ACHN (cell line): ENCODE results near the gene EHMT1.

Experiments used
- DNase-seq: peaks from one replicate; pipeline ENCODE4 v3.0.0-alpha.2; 2015
- in situ Hi-C: cut with HindIII; loops from 2 replicates; pipeline ENCODE4 v1.10.0; 2017; ENCODE audit warnings: low sequenced_read_pairs, low pct_ligation_motif_present, low pct_unique_long_range_greater_than_20kb

Gene EHMT1

DNA sequence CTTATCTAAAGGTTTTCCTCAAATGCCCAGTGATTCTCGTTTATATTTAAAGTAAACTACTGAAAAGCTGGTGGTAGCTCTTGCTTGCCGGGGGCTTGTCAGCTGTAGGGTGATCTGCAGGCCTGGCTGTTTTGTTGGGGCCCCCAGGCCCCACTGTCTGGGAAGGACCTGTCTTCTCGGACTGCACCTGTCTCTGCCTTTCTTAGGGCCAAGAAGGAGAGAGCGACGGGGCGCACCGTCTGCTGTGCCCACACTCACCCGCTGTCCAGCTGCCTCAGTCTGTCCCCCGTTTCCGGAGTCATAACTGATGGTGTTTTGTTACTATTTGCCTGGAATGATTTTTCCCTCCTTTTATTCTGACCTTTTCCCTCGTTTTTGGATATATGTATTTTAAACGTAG lies 164.7 kb downstream of the EHMT1 start:
- DNase-seq = no peak
- in situ Hi-C loops = no loop called here

DNA sequence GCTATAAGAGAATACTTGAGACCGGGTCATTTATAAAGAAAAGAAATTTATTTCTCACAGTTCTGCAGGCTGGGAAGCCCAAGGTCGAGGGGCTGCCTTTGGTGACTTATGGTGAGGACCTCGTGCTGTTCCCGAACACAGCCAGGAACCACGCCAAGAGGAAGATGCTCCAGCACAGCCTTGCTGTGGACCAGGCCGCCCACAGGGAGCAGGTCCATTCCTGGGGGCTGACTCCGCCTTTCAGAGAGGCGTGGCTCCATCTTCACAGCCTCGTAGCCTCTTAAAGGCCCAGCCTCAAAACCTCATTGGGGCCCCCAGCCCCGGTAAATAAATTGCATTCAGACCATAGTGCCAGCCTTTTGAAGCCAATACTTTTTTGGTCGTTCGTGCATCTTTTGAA lies 165.2 kb downstream of the EHMT1 start:
- in situ Hi-C loops = no loop called here
- DNase-seq = no peak

DNA sequence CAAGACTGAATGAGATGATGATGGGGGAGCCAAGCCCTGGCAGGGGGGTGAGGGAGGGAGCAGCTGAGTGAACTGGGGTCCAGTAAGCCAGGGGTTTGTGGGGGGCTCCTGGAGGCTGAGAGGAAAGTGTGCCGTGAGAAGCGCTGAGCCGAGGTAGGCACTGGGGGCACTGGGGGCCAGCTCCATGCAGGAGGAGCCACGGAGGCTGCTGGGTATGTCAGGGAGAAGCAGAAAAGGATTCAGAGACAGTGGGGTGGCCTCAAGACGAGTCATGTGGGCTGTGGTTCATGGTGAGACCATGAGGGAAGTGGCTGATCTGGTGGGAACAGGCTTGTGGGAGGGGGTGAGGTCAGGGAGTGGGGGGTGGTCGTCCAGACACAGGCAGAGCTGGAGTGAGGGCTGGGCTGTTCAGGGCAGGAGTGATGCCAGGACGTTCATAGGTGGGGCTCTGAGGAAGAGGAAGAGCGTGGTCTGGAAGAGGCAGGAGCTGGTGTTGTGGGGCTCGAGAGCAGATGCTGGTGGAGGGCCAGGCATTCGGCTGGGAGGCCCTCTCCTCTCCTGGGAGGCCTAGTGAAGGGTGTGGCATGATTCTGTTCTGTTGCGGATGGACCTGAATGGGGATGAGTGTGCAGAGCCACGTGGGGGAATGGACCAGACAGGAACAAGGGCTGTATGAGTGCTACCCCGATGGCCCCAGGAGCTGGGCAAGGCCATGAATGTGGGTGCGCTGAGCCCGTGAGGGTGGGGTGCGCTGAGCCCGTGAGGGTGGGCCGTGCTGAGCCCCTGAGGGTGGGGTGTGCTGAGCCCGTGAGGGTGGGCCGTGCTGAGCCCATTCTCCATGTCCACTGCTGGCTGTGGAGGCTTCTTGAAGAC lies 166.1 kb downstream of the EHMT1 start:
- DNase-seq = no peak
- in situ Hi-C loops = no loop called here

DNA sequence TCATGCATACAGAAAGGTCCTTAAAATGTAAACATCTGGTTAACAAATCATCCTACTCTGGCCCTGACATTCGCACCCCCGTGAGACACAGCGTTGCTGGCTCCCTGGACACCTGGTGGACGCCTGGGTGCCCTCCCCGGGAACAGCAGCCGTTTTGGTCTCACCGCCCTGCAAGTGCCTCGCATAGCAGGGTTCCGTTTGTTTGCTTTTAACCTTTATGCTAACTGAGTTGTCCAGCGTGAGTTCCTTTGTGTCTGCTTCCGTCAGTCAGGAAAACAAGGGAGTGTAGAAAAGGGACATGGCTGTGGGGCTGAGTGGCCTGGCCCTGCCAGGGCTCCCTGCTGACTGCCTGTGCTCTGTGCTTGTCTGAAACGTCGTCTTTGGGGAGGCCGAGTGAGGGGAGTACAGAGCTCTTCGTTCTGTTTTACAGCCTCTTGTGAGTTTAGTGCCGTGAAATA lies 166.9 kb downstream of the EHMT1 start:
- DNase-seq = no peak
- in situ Hi-C loops = no loop called here

DNA sequence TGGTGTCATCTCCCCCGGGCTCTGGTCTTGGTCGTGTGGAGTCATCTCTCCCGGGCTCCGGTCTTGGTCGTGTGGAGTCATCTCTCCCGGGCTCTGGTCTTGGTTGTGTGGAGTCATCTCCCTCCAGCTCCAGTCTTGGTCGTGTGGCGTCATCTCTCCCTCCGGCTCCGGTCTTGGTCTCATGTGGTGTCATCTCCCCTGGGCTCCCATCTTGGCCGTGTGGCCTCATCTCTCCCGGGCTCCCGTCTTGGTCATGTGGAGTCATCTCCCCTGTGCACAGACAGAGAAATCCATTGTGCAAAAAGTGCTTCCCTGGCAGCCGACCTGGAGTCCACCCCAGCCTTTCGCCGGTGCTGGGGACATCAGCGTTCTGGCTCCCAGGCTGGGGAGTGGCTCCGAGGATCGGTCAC lies 167.7 kb downstream of the EHMT1 start:
- in situ Hi-C loops = no loop called here
- no peak for DNase-seq

DNA sequence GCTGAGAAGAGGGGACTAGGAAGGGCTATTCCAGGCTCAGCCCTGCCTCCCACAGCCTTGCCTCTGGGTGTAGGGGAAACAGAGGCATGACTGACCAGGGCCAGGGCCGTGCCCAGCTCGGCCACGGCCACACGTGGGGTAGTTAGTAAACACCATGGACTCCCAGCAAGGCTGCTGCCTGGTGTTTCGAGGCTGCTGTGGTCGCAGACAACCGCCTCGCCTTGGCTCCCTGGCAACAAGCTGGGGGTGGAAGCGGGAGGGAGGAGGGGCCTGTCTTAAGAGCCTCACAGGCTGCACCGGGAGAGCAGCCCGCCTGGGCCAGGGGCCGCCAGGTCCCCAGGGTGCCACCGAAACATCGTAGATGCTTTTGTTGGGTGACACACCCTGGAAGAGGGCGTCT lies 168.6 kb downstream of the EHMT1 start:
- no peak for DNase-seq
- in situ Hi-C loops = no loop called here

DNA sequence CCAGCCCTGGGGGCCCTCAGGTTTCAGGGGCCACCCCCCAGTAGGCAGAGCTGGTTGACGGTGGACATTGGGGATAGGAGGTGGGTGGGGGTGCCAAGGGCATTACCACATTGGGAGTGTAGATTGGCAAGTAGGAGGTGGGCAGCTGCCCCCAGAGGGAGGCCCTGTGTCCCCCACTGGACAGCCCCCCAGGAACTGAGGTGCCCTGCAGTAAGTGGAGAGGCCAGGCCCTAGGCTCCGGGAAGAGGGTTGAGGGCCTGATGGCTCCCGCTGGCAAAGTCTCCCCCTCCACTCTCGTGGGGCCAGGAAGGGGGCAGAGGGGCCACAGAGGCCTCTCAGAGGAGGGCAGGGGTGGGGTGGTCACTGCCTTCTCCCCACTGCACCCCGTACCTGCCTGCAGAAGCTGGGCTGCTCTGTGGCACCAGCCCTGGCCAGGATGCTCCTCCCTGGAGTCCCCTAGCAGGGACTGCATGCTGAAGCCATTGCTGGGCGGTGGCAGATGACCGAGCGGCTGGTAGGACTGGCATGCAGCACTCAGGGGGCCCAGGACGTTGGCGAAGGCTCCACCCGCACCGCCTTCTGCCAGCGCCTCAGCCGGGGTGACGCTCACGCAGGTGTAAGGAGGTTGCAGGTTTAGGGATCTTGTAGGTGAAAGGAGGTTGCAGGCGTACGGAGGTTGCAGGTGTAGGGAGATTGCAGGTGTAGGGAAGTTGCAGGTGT lies 169.1 kb downstream of the EHMT1 start:
- in situ Hi-C loops = no loop called here
- no peak for DNase-seq

DNA sequence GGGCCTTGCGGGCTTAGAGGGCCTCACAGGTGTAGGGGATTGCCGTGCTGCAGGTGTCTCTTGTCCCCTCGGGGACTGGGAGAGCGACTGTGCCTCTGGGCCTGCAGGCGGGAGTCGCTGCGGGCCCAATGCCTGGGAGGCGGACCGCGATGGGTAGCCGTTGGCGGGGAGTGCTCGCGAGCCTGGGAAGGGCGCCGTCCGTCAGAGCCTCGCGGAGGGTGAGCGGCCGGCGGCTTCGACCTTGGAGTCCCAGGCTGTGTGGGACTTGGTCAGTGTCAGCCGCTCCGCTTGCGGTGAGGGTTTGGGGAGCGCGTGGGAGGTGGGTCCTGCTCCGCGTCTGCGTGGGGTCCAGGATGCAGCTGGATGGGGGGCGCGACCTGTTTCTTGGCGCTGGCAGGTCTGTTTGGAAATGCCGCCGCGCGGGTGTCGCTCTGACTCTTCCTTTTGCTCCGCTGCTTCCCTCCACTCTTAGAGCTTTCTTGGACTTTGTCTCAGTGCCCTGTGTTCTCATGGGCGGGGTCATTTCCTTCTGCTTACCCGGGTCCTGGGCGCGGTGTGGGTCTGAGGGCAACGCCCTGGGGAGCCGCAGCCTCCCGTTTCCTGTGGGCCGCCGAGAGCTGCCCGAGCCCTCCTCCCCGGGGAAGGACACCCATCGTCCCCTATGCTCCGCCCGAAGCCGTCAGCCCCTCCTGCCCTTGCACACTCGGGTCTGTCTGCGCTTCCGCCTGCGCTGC lies 169.9 kb downstream of the EHMT1 start:
- in situ Hi-C loops = no loop called here
- no peak for DNase-seq

DNA sequence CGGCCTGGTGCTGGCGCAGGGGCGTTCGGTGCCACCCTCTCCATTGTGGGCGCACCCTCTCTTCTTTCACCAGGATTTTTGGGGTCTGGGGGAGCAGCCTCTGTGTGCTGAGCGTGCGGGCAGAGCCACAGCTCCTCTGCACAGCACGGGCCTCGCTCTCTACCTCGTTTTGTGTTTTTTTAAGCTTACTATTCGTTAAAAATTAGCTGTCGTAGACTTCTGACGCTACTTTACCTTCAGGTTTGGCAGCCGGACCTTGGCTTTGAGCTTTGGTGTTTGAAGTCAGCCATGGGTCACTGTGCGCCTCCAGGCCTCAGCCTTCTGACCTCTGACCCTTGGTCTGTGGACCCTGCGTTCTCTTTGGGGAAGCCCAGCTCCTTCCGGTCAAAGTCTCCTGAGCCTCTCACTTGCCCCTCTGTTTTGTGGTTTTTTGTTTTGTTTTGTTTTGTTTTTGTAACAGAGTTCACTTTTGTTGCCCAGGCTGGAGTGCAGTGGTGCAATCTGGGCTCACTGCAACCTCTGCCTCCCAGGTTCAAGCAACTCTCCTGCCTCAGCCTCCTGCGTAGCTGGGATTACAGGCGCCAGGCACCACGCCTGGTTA lies 170.6 kb downstream of the EHMT1 start:
- in situ Hi-C loops = no loop called here
- no peak for DNase-seq

DNA sequence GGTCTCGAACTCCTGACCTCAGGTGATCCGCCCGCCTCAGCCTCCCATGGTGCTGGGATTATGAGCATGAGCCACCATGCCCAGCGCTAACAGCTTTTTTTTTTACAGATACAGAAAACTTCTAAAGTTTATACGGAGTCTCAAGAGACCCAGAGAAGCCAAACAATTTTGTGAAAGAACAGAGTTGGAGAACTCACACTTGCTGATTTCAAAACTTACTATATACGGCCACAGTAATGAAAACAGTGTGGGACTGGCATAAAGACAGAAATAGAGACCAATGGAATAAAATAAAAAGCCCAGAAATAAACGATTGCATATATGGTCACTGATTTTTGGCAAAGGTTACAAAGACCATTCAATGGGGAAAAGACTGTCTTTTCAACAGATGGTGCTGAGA lies 173.1 kb downstream of the EHMT1 start:
- DNase-seq = no peak
- in situ Hi-C loops = no loop called here

DNA sequence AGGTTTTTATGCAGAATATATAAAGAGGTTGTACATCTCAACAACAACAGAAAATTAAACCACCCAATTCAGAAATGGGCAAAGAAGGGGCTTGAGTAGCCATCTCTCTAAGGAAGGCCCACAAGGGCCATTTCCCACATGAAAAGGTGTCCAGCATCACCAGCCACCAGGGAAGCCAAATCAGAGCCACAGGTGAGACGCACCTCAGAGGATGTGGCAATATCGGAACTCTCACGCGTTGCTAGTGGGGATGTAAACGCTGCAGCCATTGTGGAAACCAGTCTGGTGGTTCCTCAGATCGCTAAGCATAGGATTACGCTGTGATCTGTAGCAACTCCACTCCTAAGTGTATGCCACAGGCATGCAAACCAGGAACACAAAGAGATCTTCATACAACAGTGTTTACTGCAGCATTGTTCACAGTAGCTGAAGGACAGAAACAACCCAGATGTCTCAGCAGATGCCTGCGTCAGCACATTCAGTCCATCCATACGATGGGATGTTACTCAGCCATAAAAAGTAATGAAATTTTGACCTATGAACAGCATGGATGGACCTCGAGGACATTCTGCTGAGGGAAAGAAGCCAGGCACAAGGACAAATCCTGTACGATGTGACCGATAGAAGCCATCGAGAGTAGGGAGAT lies 174.5 kb downstream of the EHMT1 start:
- in situ Hi-C loops = no loop called here
- no peak for DNase-seq

DNA sequence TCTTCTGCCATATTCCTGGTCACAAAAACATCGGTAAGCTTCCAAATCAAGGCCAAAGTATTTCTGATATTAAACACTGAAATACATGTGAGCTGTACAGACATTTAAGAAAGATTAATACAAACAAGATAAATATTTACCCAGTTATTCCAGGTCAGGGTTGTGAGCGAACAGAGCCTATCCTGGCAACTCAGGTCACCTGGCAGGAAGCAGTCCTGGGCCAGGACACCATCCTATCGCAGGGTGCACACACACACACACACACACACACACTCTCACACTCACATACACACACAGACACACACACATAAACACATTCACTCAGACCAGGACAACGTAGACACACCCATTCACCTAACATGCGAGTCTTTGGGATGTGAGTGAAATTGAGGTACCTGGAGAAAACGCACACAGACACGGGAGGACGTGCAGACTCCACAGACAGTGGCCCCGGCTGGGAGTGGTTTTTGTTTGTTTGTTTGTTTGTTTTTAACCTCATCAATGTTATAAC lies 176.4 kb downstream of the EHMT1 start:
- DNase-seq = no peak
- in situ Hi-C loops = no loop called here

DNA sequence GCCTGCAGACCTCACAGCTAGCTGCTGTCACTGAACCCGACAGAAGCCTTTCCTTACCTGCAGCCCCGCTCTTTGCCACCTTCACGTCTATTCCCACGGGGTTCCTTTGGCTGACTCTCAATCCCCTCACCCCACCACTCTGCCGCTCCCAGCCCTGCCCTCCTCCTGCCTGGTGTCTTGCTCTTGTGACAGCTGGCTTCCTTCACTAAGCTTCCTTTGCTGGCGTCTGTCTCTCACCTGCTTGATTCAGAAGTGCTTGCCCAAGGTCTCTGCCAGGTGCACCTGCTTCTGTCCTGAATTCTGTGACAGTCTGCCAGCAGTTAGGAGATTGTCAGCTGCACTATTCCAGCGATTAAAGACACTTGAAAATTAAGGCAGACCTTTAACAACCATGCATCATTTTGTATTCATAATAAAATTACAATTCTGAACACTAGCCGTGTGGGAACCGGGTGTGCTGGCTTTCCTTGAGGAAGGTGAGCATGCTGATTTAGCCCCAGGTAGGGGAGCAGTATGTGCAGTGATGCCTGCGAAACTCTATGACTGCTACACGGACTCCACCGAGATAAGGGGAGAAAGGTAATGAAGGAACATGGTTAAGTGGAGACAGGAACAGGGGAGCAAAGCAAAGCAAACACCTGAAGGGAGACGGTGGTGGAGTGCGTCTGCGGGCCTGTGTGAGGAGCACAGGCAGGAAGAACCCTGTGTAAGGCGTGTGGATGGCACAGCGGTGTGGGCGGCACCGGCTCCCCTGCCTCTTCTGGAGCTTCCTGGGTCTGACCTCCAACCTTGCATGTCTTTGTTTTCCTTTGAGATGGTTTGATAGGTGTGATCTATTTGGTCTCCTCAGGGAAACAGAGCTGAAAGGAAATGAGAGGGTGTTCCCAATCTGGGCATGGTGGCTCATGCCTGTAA lies 178.7 kb downstream of the EHMT1 start:
- no peak for DNase-seq
- in situ Hi-C loops = no loop called here

DNA sequence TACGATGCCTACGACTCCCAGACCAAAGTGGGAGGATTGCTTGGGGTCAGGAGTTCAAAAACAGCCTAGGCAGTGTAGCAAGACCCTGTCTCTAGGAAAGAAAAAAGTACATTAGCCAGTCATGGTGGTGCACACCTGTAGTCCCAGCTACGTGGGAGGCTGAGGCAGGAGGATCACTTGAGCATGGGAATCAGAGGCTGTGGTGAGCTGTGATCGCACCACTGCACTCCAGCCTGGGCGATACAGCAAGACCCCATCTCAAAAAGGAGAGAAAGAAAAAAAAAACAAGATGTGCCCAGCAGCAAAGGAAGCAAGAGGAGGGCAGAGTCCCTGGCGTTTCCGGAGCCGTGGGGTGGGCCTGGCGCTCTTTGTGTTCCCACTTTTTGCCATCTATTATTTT lies 179.3 kb downstream of the EHMT1 start:
- in situ Hi-C loops = no loop called here
- DNase-seq = no peak

DNA sequence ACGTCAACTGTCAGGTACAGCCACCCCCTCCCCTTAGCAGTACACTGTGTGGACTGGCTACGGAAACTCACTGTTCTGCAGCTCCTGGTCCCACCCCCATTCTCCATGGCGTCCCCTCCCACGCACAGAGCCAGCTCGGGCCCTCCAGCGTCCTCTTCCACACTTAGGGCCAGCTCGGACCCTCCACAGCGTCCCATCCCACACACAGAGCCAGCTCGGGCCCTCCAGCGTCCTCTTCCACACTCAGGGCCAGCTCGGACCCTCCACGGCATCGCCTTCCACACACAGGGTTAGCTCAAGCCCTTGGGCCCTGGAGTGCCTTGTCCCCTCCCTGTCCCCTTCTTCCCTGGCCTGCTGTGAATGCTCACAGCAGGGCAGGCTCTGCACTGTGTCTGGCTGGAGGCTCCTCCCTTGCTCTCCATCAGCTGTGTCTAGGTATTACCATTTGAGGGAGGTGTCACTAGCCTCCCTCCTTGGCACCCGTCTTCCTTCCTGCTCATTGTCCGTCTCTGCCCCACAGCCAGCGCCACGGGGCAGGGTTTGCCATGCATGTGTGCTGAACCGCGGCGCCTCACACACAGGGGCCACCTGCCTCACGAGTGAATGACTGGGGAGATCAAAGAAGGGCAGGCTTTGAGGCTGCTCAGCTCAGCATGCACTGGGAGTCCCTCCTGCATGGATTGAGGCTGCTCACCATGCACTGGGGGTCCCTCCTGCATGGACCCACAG lies 180.3 kb downstream of the EHMT1 start:
- no peak for DNase-seq
- in situ Hi-C loops = no loop called here

DNA sequence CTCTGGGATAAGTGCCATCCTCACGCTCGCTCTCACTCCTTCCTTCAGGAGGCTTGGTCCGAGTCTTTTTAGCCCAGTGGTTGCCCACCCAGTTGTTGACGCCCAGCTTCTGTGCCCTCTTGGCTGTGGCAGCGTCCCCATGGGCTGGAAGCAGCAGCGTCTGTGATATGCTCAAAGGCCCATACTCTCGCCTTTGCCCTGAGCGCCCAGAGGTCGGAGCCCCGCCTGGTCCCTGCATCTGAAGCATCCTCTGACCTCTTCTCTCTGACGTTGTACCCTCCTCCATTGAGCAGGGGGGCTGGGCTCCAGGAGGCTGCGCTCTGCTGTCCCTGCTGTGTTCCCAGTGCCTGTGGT lies 180.8 kb downstream of the EHMT1 start:
- no peak for DNase-seq
- in situ Hi-C loops = no loop called here
